ENCODE measurements around the gene CBX8. TPM values are rescaled to one million over a fixed set of nuclear protein-coding genes. Genes with fewer than 3 reads are reported as not detected.

CBX8 gene
- total RNA-seq, 1 donor from 2014 or later = 6.1 TPM

DNA sequence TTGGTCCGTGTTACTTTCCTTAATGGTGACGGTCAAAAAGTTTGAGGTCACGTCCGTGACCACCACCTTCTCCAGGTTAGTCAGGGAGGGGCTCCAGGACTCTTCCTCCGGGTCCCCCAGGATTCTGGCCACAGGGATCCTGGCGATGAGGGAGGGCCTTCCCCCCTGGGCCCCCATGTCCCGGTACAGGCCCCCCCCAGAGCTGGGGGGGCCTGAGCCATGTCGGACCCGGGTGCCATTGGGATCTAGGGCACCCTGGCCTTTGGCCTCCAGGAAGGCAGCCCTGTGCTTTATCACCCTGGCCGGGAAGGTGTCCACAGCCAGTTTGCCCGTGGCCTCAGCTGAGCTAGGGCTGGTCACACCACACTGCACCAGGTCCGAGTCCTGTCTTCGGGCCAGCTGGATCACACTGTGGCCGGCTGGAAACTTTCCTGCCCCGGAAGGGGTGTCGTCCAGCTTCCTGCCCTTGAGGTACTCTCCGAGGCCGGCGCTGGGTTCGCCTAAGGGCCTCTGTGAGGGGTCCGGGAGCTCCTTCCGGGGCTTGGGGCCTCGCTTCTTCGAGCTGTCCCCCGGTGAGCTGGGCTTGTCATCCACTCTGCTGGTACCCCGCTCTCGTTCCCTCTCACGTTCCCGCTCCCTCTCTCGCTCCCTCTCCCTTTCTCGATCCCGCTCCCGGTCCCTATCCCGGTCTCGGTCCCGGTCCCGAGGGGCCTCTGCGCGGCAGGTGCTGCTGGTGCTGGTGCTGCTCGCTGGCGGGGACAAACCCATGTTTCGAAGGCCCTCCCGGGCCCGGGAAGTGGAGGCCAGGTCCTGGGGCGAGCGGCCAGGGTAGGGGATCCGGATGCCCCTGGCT lies 2.0 kb downstream of the CBX8 start:
- H3K9me3 Mint-ChIP-seq (ENCODE audit: low read depth) = no peaks in the 10 kb centered on the region
- no peaks in the 10 kb centered on the region for H3K36me3 Mint-ChIP-seq (ENCODE audit: low read depth)
- TF ChIP-seq, protein P1, sequence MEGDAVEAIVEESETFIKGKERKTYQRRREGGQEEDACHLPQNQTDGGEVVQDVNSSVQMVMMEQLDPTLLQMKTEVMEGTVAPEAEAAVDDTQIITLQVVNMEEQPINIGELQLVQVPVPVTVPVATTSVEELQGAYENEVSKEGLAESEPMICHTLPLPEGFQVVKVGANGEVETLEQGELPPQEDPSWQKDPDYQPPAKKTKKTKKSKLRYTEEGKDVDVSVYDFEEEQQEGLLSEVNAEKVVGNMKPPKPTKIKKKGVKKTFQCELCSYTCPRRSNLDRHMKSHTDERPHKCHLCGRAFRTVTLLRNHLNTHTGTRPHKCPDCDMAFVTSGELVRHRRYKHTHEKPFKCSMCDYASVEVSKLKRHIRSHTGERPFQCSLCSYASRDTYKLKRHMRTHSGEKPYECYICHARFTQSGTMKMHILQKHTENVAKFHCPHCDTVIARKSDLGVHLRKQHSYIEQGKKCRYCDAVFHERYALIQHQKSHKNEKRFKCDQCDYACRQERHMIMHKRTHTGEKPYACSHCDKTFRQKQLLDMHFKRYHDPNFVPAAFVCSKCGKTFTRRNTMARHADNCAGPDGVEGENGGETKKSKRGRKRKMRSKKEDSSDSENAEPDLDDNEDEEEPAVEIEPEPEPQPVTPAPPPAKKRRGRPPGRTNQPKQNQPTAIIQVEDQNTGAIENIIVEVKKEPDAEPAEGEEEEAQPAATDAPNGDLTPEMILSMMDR (IDR thresholded peaks at IDR 0.05) = no peak
- no peak overlapping the region for H3K4me3 Mint-ChIP-seq (ENCODE audit: unreplicated experiment)
- peaks cover 22% of the 10 kb centered on the region for H3K27me3 Mint-ChIP-seq (ENCODE audit: low read depth)
- no peak overlapping the region for H3K27ac Mint-ChIP-seq (ENCODE audit: unreplicated experiment)
- peaks cover 38% of the 10 kb centered on the region for H3K4me1 Mint-ChIP-seq (ENCODE audit: low read depth)
- DNase-seq (ENCODE audit: low spot score) = no peak

- Mint-ChIP-seq H3K27ac (ENCODE audit: unreplicated experiment) (peak overlapping the region; percentile 96), H3K4me3 (ENCODE audit: unreplicated experiment) (peak overlapping the region; percentile 71), H3K9me3 (ENCODE audit: low read depth) (no peaks in the 10 kb centered on the region), H3K27me3 (ENCODE audit: low read depth) (peaks cover 18% of the 10 kb centered on the region), H3K36me3 (ENCODE audit: low read depth) (no peaks in the 10 kb centered on the region), H3K4me1 (ENCODE audit: low read depth) (peaks cover 34% of the 10 kb centered on the region)
- TF ChIP-seq, protein P1 (IDR thresholded peaks at IDR 0.05) = no peak
- no peak for DNase-seq (ENCODE audit: low spot score)
Observed at GRCh38 chr17:79793924-79794304, 3.0 kb downstream of the CBX8 start.

GRCh38 chr17:79792984-79793923 lies 3.6 kb downstream of the CBX8 start:
- Mint-ChIP-seq H3K9me3 (ENCODE audit: low read depth) (no peaks in the 10 kb centered on the region), H3K4me3 (ENCODE audit: unreplicated experiment) (peak overlapping the region; percentile 71), H3K27ac (ENCODE audit: unreplicated experiment) (peak overlapping the region; percentile 96), H3K4me1 (ENCODE audit: low read depth) (peaks cover 28% of the 10 kb centered on the region), H3K36me3 (ENCODE audit: low read depth) (no peaks in the 10 kb centered on the region), H3K27me3 (ENCODE audit: low read depth) (peaks cover 20% of the 10 kb centered on the region)
- TF ChIP-seq, protein P1 (IDR thresholded peaks at IDR 0.05) = no peak
- no peak for DNase-seq (ENCODE audit: low spot score)

DNA sequence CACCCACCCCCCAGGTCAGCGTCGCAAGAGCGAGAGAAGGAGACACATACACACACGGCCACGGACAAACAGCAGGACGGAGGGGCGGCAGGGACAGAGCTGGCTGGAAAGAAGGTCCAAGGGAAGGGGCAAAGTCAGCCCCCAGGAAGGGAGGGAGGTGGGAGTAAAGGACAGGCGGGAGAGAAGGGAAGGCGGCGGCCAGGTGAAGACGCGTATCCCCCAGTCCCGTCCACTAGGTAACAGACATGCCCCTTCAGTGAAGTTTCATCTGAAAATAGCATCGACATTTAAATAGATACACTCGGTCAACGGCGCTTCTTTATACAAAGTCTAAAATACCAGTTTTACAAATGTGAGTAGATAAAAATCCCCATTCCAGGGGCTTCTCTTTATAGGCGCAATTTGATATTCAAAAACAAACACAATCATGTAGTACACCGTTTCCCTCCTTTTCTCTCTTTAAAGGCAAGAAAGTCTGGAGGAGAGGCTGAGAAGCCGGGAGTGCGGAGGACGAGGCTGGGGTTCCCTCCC lies 4.5 kb downstream of the CBX8 start:
- TF ChIP-seq, protein P1 (IDR thresholded peaks at IDR 0.05) = no peak
- H3K4me1 Mint-ChIP-seq (ENCODE audit: low read depth) = peaks cover 28% of the 10 kb centered on the region
- peaks cover 23% of the 10 kb centered on the region for H3K27me3 Mint-ChIP-seq (ENCODE audit: low read depth)
- H3K9me3 Mint-ChIP-seq (ENCODE audit: low read depth) = no peaks in the 10 kb centered on the region
- H3K36me3 Mint-ChIP-seq (ENCODE audit: low read depth) = no peaks in the 10 kb centered on the region
- H3K4me3 Mint-ChIP-seq (ENCODE audit: unreplicated experiment) = peak overlapping the region; percentile 46
- DNase-seq (ENCODE audit: low spot score) = no peak
- no peak overlapping the region for H3K27ac Mint-ChIP-seq (ENCODE audit: unreplicated experiment)

GRCh38 chr17:79791735-79792161 lies 5.1 kb downstream of the CBX8 start:
- Mint-ChIP-seq H3K4me3 (ENCODE audit: unreplicated experiment) (no peak overlapping the region), H3K27me3 (ENCODE audit: low read depth) (peaks cover 24% of the 10 kb centered on the region), H3K36me3 (ENCODE audit: low read depth) (no peaks in the 10 kb centered on the region), H3K27ac (ENCODE audit: unreplicated experiment) (no peak overlapping the region), H3K4me1 (ENCODE audit: low read depth) (peaks cover 28% of the 10 kb centered on the region), H3K9me3 (ENCODE audit: low read depth) (no peaks in the 10 kb centered on the region)
- no peak for DNase-seq (ENCODE audit: low spot score)
- TF ChIP-seq, protein P1 (IDR thresholded peaks at IDR 0.05) = no peak
